Thyroid gland (tissue), 4 donors: ENCODE data around the gene PALM3. TPM values are rescaled to one million over a fixed set of nuclear protein-coding genes. Genes with fewer than 3 reads are reported as not detected.
A peak's percentile ranks its signal among the peaks of the same experiment; 100 is the strongest.

Source experiments
- DNase-seq, 2 donors: peaks; one replicate each; pipeline ENCODE4 v3.0.0-alpha.2; 2019
- H3K27ac ChIP-seq, 3 donors: fragments of 200-600 bp; sonication (generic); 1 replicate in 2 of 3; 2 replicates in 1 of 3; pipeline ENCODE4 v1.5.1; 2016 to 2019; ENCODE audit warnings: mild to moderate bottlenecking in 1 of 3, moderate library complexity in 1 of 3
- H3K27me3 ChIP-seq: fragments of 200-600 bp; sonication (generic); one replicate; pipeline ENCODE4 v1.5.1; 2019
- H3K36me3 ChIP-seq, 2 donors: fragments of 200-600 bp; sonication (generic); one replicate each; pipeline ENCODE4 v1.5.1; 2016 to 2019
- H3K4me1 ChIP-seq, 2 donors: fragments of 200-600 bp; sonication (generic); one replicate each; pipeline ENCODE4 v1.5.1; 2017 to 2019
- H3K4me3 ChIP-seq, 3 donors: fragments of 200-600 bp; sonication (generic); replicated peaks in 1 of 3; 1 replicate in 2 of 3; 2 replicates in 1 of 3; pipeline ENCODE4 v1.5.1; 2016; ENCODE audit warnings: mild to moderate bottlenecking in 1 of 3
- H3K9me3 ChIP-seq: fragments of 200-600 bp; sonication (generic); one replicate; pipeline ENCODE4 v1.5.1; 2017
- CTCF ChIP-seq, 6 experiments: fragments of 200-600 bp in 3 of 6; fragments of 450-650 bp in 3 of 6; sonication (generic) in 3 of 6; IDR thresholded peaks; one replicate each; pipeline ENCODE4 v1.5.1; 2016 to 2019; ENCODE audit warnings: antibody characterized with exemption in 6 of 6, mild to moderate bottlenecking in 2 of 6, inconsistent platforms in 1 of 6, moderate library complexity in 1 of 6
- POLR2A ChIP-seq, 2 donors: fragments of 450-650 bp; IDR thresholded peaks; one replicate each; pipeline ENCODE4 v1.6.1; 2017; ENCODE audit warnings: antibody characterized with exemption in 2 of 2, mild to moderate bottlenecking in 2 of 2, moderate library complexity in 1 of 2
- WGBS, 2 donors: methylation state at CpG; one replicate each; pipeline ENCODE4 v1.1.5; 2017; 5-methylcytosine and 5-hydroxymethylcytosine counted together
- intact Hi-C: fragments of 100-400 bp; cut with DNase I; formaldehyde crosslinking; loops from one replicate; pipeline ENCODE4 v1.15.1; 2023
- total RNA-seq, 4 donors: library from RNA; depleted of rRNA; stranded (reverse); fragments of >200 nt; gene quantifications; one replicate each; pipeline ENCODE4 v1.2.3, GENCODE V29; 2016

The PALM3 gene
- total RNA-seq, 4 donors from 2014 or later: 4.8 to 9.6 (median 6.8) TPM

GRCh38 chr19:14093117-14093823 is 31.4 kb upstream of the PALM3 start:
- DNase-seq: no peak
- H3K36me3 ChIP-seq: peaks cover 8 to 10% of the 10 kb centered on the region in 2 donors
- no peak overlapping the region for H3K27ac ChIP-seq
- TF ChIP-seq CTCF (IDR thresholded peaks at IDR 0.05) (no peak), POLR2A (IDR thresholded peaks at IDR 0.05) (no peak)
- no peaks in the 10 kb centered on the region for H3K27me3 ChIP-seq
- H3K4me1 ChIP-seq: peaks cover 0 to 17% of the 10 kb centered on the region in 2 donors
- H3K9me3 ChIP-seq: no peaks in the 10 kb centered on the region
- intact Hi-C loops: no loop called here
- H3K4me3 ChIP-seq: no peak overlapping the region
- 94% methylated on average over 9 of the region's 9 CpGs for WGBS, 2 donors

GRCh38 chr19:14091813-14092462 is 30.1 kb upstream of the PALM3 start:
- intact Hi-C loops: no loop called here
- peak overlapping the region in 2 of 3 donors; percentile 90 to 97 for H3K27ac ChIP-seq
- no peaks in the 10 kb centered on the region for H3K27me3 ChIP-seq
- no peak for DNase-seq
- peak overlapping the region in 2 of 3 donors; percentile 45 to 93 for H3K4me3 ChIP-seq
- TF ChIP-seq CTCF (IDR thresholded peaks at IDR 0.05) (no peak), POLR2A (IDR thresholded peaks at IDR 0.05) (no peak)
- peaks cover 1 to 2% of the 10 kb centered on the region in 2 donors for H3K36me3 ChIP-seq
- H3K9me3 ChIP-seq: no peaks in the 10 kb centered on the region
- WGBS, 2 donors: 18 to 19% methylated on average over 15 of the region's 15 CpGs
- peaks cover 0 to 20% of the 10 kb centered on the region in 2 donors for H3K4me1 ChIP-seq

DNA sequence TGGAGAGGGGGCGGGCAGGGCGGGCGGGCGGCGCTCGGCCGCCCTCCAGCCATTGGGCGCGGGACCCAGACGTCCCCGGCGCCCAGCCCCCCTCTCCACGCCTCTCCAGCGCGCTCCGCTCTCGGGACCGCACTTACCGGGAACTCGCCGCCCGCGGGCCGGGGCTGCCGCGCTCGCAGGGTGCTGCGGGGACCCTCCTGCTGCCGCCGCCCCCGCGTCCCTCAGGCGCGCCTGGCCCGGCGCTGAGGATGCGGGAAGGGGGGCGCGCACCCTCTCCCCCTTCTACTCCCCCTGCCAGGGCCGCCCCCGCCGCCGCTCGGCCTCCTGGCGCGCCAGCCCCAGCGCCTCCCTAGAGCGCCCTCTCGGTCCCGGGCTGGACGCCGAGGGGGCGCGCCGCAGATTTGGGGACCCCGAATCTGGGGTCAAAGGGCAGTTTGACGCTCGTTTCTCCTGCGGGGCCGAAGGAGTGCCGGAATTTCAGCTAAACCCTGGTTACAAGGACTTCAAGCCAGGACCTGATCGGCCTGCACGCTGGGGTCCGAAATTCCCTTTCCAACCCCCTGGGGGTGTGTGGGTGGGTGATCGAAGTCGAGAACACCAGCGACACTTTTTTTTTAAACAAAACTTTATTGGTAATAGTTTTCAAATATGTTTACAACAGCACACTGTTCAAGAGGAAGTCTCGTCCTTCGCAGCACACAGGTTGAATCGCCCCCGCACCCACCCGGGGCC is 29.4 kb upstream of the PALM3 start:
- peaks cover 0 to 27% of the 10 kb centered on the region in 2 donors for H3K4me1 ChIP-seq
- peak; percentile 59 to 81 for TF ChIP-seq POLR2A (IDR thresholded peaks at IDR 0.05)
- TF ChIP-seq CTCF (IDR thresholded peaks at IDR 0.05): peak in 2 of 6 experiments; percentile 8 to 19
- 0 to 3% methylated on average over 11 to 12 of the region's 72 CpGs for WGBS, 2 donors
- H3K27me3 ChIP-seq: no peaks in the 10 kb centered on the region
- peak; percentile 26 to 51 for DNase-seq
- intact Hi-C loops: no loop called here
- peak overlapping the region; percentile 45 to 93 (median 65) for H3K4me3 ChIP-seq
- no peaks in the 10 kb centered on the region for H3K36me3 ChIP-seq
- no peaks in the 10 kb centered on the region for H3K9me3 ChIP-seq
- peak overlapping the region; percentile 48 to 97 (median 90) for H3K27ac ChIP-seq

GRCh38 chr19:14090509-14091080 is 28.7 kb upstream of the PALM3 start, which contains the start of gene SAMD1:
Gene SAMD1 (minus strand): TSS chr19:14090751.
- TF ChIP-seq CTCF (IDR thresholded peaks at IDR 0.05): no peak
- no peak for TF ChIP-seq POLR2A (IDR thresholded peaks at IDR 0.05)
- intact Hi-C loops: no loop called here

More at GRCh38 chr19:14090509-14091080, 28.7 kb upstream of the PALM3 start, which contains the start of gene SAMD1:
- Histone ChIP-seq H3K27ac (peak within 1 kb of the TSS; percentile 48 to 97 (median 90)), H3K27me3 (no peaks in the 10 kb centered on the region), H3K4me3 (peak within 1 kb of the TSS; percentile 45 to 93 (median 65)), H3K36me3 (no peaks in the 10 kb centered on the region), H3K9me3 (no peaks in the 10 kb centered on the region), H3K4me1 (peaks cover 0 to 28% of the 10 kb centered on the region in 2 donors)
- DNase-seq: peak; percentile 93 to 95
- 1 to 2% methylated on average over 28 of the region's 65 CpGs for WGBS, 2 donors
